Ovary (tissue), 9 donors: Measurements from ENCODE around the gene CUZD1. TPM values are rescaled to one million over a fixed set of nuclear protein-coding genes. Genes with fewer than 3 reads are reported as not detected.

ENCODE experiments used
- DNase-seq, 5 donors: peaks; one replicate each; pipeline ENCODE4 v3.0.0-alpha.2; 2019 to 2020
- H3K27ac ChIP-seq, 2 donors: fragments of 200-600 bp; one replicate each; pipeline versions ENCODE4 v1.5.1 to v1.8.0; 2019 to 2022
- H3K27me3 ChIP-seq: fragments of 200-600 bp; one replicate; pipeline ENCODE4 v1.8.0; 2022
- H3K36me3 ChIP-seq: fragments of 200-600 bp; sonication (generic); one replicate; pipeline ENCODE4 v1.5.1; 2019
- H3K4me1 ChIP-seq: one replicate; pipeline ENCODE4 v1.8.1; 2013; ENCODE audit warnings: mild to moderate bottlenecking, moderate library complexity; ENCODE audit not compliant: insufficient read depth
- H3K4me3 ChIP-seq: fragments of 200-600 bp; sonication (generic); one replicate; pipeline ENCODE4 v1.5.1; 2017
- H3K9me3 ChIP-seq, 2 donors: fragments of 200-600 bp in 1 of 2; sonication (generic) in 1 of 2; one replicate each; pipeline versions ENCODE4 v1.5.1 to v1.8.1; 2013 to 2019; ENCODE audit warnings: mild to moderate bottlenecking in 1 of 2, moderate library complexity in 1 of 2
- EP300 ChIP-seq: sonication (generic); formaldehyde crosslinking; IDR thresholded peaks from one replicate; pipeline ENCODE4 v1.6.1; 2017; ENCODE audit warnings: antibody characterized with exemption
- POLR2A ChIP-seq: fragments of 450-650 bp; IDR thresholded peaks from one replicate; pipeline ENCODE4 v1.6.1; 2017; ENCODE audit warnings: antibody characterized with exemption, mild to moderate bottlenecking, moderate library complexity
- WGBS, 3 donors: extraction: QIAGEN DNeasy Blood & Tissue Kit in 1 of 3; methylation state at CpG; one replicate each; pipeline versions ENCODE4 v1.1.5 to v1.1.7; 2013 to 2017; 5-methylcytosine and 5-hydroxymethylcytosine counted together
- intact Hi-C, 4 donors: fragments of 100-400 bp; cut with DNase I; formaldehyde crosslinking; loops; one replicate each; pipeline versions ENCODE4 v1.11.0 to v1.15.1; 2022 to 2023
- polyA plus RNA-seq, 2 donors: library from polyadenylated mRNA; stranded (reverse); fragments of 200-250 nt in 1 of 2; fragments of 350-450 nt in 1 of 2; fragmentation: Illumina TruSeq in 1 of 2; extraction: RNeasy Lipid Tissue Mini Kit (QIAGEN cat#74804) in 1 of 2; gene quantifications; one replicate each; pipeline ENCODE4 v1.2.3, GENCODE V29; 2013 to 2014
- total RNA-seq, 7 donors: library from RNA; depleted of rRNA in 2 of 7; stranded (reverse); fragments of >200 nt in 2 of 7; fragmentation: NEBNext Ultra II Directional in 3 of 7; extraction: Animal tissue kit (Norgen Biotek cat#: 25700) in 3 of 7; gene quantifications; one replicate each; pipeline versions ENCODE4 v1.1.0 to v1.2.4, GENCODE V29; 2016 to 2023
- TF ChIP-seq, protein P1 (sequence below), 3 donors: fragments of 450-650 bp in 2 of 3; fragments of 200-600 bp in 1 of 3; IDR thresholded peaks; one replicate each; pipeline versions ENCODE4 v1.5.1 to v1.8.0; 2016 to 2022; ENCODE audit warnings: antibody characterized with exemption in 3 of 3, mild to moderate bottlenecking in 1 of 3
- donor health status: DM: no; HTN: no; CAD: no; lungs with moderate emphysema.
- donor health status: DM: no; HTN: no; CAD: no.
- donor health status: Bipolar disorder and iron deficiency.
- donor health status: DM: yes; HTN: yes; CAD: no.
- donor health status: DM: no; HTN: no; CAD: no.
- donor health status: DM: yes; HTN: yes; CAD: no.

The CUZD1 gene
- total and polyA plus RNA-seq, 9 donors: 0.36 to 2.9 (median 0.83) TPM

GRCh38 chr10:122830965-122831353, 14.7 kb downstream of the CUZD1 start:
- no peak overlapping the region for H3K4me3 ChIP-seq
- TF ChIP-seq, protein P1, sequence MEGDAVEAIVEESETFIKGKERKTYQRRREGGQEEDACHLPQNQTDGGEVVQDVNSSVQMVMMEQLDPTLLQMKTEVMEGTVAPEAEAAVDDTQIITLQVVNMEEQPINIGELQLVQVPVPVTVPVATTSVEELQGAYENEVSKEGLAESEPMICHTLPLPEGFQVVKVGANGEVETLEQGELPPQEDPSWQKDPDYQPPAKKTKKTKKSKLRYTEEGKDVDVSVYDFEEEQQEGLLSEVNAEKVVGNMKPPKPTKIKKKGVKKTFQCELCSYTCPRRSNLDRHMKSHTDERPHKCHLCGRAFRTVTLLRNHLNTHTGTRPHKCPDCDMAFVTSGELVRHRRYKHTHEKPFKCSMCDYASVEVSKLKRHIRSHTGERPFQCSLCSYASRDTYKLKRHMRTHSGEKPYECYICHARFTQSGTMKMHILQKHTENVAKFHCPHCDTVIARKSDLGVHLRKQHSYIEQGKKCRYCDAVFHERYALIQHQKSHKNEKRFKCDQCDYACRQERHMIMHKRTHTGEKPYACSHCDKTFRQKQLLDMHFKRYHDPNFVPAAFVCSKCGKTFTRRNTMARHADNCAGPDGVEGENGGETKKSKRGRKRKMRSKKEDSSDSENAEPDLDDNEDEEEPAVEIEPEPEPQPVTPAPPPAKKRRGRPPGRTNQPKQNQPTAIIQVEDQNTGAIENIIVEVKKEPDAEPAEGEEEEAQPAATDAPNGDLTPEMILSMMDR (IDR thresholded peaks at IDR 0.05): no peak
- TF ChIP-seq POLR2A: no peak
- no peak for TF ChIP-seq EP300
- H3K27me3 ChIP-seq: no peaks in the 10 kb centered on the region
- intact Hi-C loops: no loop called here
- no peak overlapping the region for H3K27ac ChIP-seq
- no peaks in the 10 kb centered on the region for H3K9me3 ChIP-seq
- 78 to 81% (median 79%) methylated on average over 1 of the region's 1 CpG for WGBS, 3 donors
- no peaks in the 10 kb centered on the region for H3K36me3 ChIP-seq
- H3K4me1 ChIP-seq: no peaks in the 10 kb centered on the region
- no peak for DNase-seq

GRCh38 chr10:122830273-122830964, 15.2 kb downstream of the CUZD1 start:
- no peaks in the 10 kb centered on the region for H3K4me1 ChIP-seq
- TF ChIP-seq POLR2A: no peak
- TF ChIP-seq, protein P1 (IDR thresholded peaks at IDR 0.05): no peak
- no peak for TF ChIP-seq EP300
- H3K27ac ChIP-seq: no peak overlapping the region
- H3K36me3 ChIP-seq: no peaks in the 10 kb centered on the region
- H3K4me3 ChIP-seq: no peak overlapping the region
- DNase-seq: no peak
- intact Hi-C loops: no loop called here
- no peaks in the 10 kb centered on the region for H3K27me3 ChIP-seq
- H3K9me3 ChIP-seq: no peaks in the 10 kb centered on the region
- WGBS, 3 donors: 92 to 94% (median 93%) methylated on average over 6 to 7 of the region's 7 CpGs

- no peak overlapping the region for H3K27ac ChIP-seq
- no peaks in the 10 kb centered on the region for H3K36me3 ChIP-seq
- no peak for DNase-seq
- no peaks in the 10 kb centered on the region for H3K4me1 ChIP-seq
- 58 to 73% (median 59%) methylated on average over 8 of the region's 8 CpGs for WGBS, 3 donors
- intact Hi-C loops: no loop called here
- no peaks in the 10 kb centered on the region for H3K27me3 ChIP-seq
- no peaks in the 10 kb centered on the region for H3K9me3 ChIP-seq
- no peak overlapping the region for H3K4me3 ChIP-seq
- no peak for TF ChIP-seq POLR2A
- TF ChIP-seq, protein P1 (IDR thresholded peaks at IDR 0.05): no peak
- no peak for TF ChIP-seq EP300
These were observed 16.2 kb downstream of the CUZD1 start for GRCh38 chr10:122829454-122829853.

DNA sequence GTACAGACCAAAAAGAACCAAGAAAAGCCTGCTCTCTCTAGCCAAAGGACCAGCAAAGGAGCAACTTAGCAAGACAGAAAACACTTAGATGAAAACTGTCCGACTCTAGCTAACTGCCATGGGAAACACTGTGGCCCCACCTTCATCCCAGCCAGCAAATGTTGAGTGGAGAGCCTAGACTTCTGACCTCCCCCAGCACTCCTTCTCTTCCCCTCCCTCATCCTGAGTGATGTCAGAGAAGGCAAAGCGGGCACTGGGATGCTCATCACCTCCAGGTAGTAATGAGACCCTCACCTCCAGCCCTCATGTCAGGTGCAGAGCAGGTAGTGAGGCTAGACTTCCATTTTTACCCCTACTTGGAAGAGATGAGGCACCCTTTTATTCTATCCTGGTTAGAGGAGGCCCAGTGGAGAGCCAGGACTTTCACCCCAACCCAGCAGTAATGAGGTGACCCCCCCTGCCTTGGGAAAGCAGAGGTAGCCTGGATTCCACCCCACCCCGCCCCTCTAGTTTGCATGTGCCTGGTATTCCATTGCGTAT, 16.9 kb downstream of the CUZD1 start:
- no peak for DNase-seq
- intact Hi-C loops: no loop called here
- Histone ChIP-seq H3K9me3 (no peaks in the 10 kb centered on the region), H3K4me3 (no peak overlapping the region), H3K4me1 (no peaks in the 10 kb centered on the region), H3K27me3 (no peaks in the 10 kb centered on the region), H3K27ac (no peak overlapping the region), H3K36me3 (no peaks in the 10 kb centered on the region)
- TF ChIP-seq EP300: no peak
- no peak for TF ChIP-seq POLR2A
- TF ChIP-seq, protein P1 (IDR thresholded peaks at IDR 0.05): no peak
- 77 to 88% (median 85%) methylated on average over 4 of the region's 4 CpGs for WGBS, 3 donors
